ENCODE measurements around the gene WWC1. TPM values are rescaled to one million over a fixed set of nuclear protein-coding genes. Genes with fewer than 3 reads are reported as not detected.

The WWC1 gene
- total RNA-seq, 2 donors from 2014 or later: 2.7 to 8.1 TPM

- H3K27me3 ChIP-seq: no peaks in the 10 kb centered on the region
- no peaks in the 10 kb centered on the region for H3K9me3 ChIP-seq
- H3K4me1 ChIP-seq: peaks cover 0 to 12% of the 10 kb centered on the region in 2 donors
- no peak for TF ChIP-seq CTCF (IDR thresholded peaks at IDR 0.05)
- no peak overlapping the region for H3K4me3 ChIP-seq
- DNase-seq (ENCODE audit: low spot score): no peak
- H3K27ac ChIP-seq: no peak overlapping the region
- no peaks in the 10 kb centered on the region for H3K36me3 ChIP-seq
Observed at GRCh38 chr5:168411871-168412270, 120.4 kb downstream of the WWC1 start.

DNA sequence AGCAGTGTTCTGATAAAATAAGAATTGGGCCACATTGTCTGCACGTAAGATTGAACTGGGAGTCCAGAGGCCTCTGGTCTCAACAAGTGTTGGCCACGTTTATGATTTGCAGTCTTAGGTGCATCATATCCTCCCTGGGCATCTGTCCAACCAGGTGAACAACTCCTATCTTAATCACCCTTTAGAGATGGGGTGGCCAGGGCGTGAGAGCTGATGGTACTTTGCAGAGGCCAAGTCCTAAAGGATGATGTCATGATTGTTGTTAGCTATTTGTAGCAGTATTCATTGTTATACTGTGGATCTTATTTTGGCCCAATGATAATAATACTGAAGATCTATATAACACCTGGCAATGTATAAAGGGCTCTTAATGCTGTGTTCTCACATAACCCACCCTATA lies 121.6 kb downstream of the WWC1 start:
- H3K27me3 ChIP-seq: no peaks in the 10 kb centered on the region
- no peak overlapping the region for H3K27ac ChIP-seq
- no peak for DNase-seq (ENCODE audit: low spot score)
- no peak for TF ChIP-seq CTCF (IDR thresholded peaks at IDR 0.05)
- no peak overlapping the region for H3K4me3 ChIP-seq
- peaks cover 0 to 12% of the 10 kb centered on the region in 2 donors for H3K4me1 ChIP-seq
- no peaks in the 10 kb centered on the region for H3K9me3 ChIP-seq
- no peaks in the 10 kb centered on the region for H3K36me3 ChIP-seq

- Histone ChIP-seq H3K4me1 (peaks cover 0 to 11% of the 10 kb centered on the region in 2 donors), H3K9me3 (no peaks in the 10 kb centered on the region), H3K27ac (no peak overlapping the region), H3K36me3 (no peaks in the 10 kb centered on the region), H3K4me3 (no peak overlapping the region), H3K27me3 (no peaks in the 10 kb centered on the region)
- TF ChIP-seq CTCF (IDR thresholded peaks at IDR 0.05): no peak
- DNase-seq (ENCODE audit: low spot score): no peak
Observed at GRCh38 chr5:168413596-168413995, 122.2 kb downstream of the WWC1 start.

GRCh38 chr5:168415401-168415800 lies 124.0 kb downstream of the WWC1 start:
- Histone ChIP-seq H3K27ac (no peak overlapping the region), H3K4me1 (no peaks in the 10 kb centered on the region), H3K27me3 (no peaks in the 10 kb centered on the region), H3K9me3 (no peaks in the 10 kb centered on the region), H3K36me3 (no peaks in the 10 kb centered on the region), H3K4me3 (no peak overlapping the region)
- no peak for TF ChIP-seq CTCF (IDR thresholded peaks at IDR 0.05)
- no peak for DNase-seq (ENCODE audit: low spot score)

GRCh38 chr5:168415971-168416370 lies 124.5 kb downstream of the WWC1 start:
- DNase-seq (ENCODE audit: low spot score): no peak
- TF ChIP-seq CTCF (IDR thresholded peaks at IDR 0.05): no peak
- no peaks in the 10 kb centered on the region for H3K27me3 ChIP-seq

DNA sequence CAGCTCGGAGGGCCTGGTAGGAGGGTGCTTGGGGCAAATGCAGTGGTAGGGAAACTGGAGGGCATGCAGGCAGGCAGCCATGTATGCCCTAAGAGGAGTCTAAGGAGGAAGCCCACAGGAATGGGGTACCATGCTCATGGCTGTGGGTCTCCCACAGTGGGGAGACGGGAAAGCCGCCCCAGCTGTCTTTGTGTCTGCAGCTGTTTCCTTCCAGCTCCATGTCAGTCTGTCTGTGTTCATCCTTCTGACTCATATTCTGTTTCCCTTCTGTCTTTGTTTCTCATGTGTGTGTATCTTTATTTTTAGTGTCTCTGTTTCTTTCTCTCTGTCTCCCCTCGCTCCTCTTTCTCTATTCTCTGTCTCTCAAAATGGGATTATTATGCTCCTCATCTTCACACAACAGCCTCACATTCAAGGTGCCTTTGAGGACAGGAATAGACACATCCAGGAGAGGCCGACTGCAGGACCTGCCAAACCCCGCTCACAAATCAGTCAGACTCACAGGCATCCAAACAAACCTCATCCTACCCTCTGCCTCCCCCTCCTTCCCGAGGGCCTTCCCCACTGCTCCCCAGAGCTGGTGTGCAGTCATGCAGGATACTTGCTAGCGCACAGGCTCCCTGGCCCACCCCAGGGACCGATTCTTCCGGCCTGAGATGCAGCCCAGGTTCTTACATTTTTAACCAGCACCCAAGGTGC lies 126.4 kb downstream of the WWC1 start:
- H3K27ac ChIP-seq: no peak overlapping the region
- no peaks in the 10 kb centered on the region for H3K27me3 ChIP-seq
- no peak overlapping the region for H3K4me3 ChIP-seq
- H3K36me3 ChIP-seq: no peaks in the 10 kb centered on the region
- TF ChIP-seq CTCF (IDR thresholded peaks at IDR 0.05): no peak
- H3K4me1 ChIP-seq: no peaks in the 10 kb centered on the region
- DNase-seq (ENCODE audit: low spot score): no peak
- no peaks in the 10 kb centered on the region for H3K9me3 ChIP-seq

More at GRCh38 chr5:168415971-168416370, 124.5 kb downstream of the WWC1 start:
- no peaks in the 10 kb centered on the region for H3K4me1 ChIP-seq
- H3K27ac ChIP-seq: no peak overlapping the region
- H3K4me3 ChIP-seq: no peak overlapping the region
- no peaks in the 10 kb centered on the region for H3K9me3 ChIP-seq
- no peaks in the 10 kb centered on the region for H3K36me3 ChIP-seq

All from right atrium auricular region (tissue), 2 donors.